HG03442 (cell line): ENCODE results near the gene HORMAD1.
A peak's percentile ranks its signal among the peaks of the same experiment; 100 is the strongest.
"Not testable (repeated sequence)": the region's sequence is repeated elsewhere in the genome, so short reads cannot be mapped to it uniquely, and the experiment has no call there.

Experiments used
- ATAC-seq: cut with Tn5 transposase; IDR thresholded peaks from one replicate; pipeline ENCODE4 v1.9.1; 2021; ENCODE audit warnings: mild to moderate bottlenecking, moderate library complexity; ENCODE audit not compliant: unreplicated experiment

The HORMAD1 gene

GRCh38 chr1:150720703-150721102 lies at the start of gene HORMAD1:
Gene HORMAD1 (minus strand): TSS chr1:150720895. CDS start chr1:150719505, 1,390 bp downstream.
- ATAC-seq = no peak

GRCh38 chr1:150767704-150768103 lies 47.0 kb upstream of the HORMAD1 start:
- not testable (repeated sequence) for ATAC-seq

- ATAC-seq = not testable (repeated sequence)
Observed at GRCh38 chr1:150765977-150766301, 45.2 kb upstream of the HORMAD1 start.

- peak; percentile 87 for ATAC-seq
Observed at GRCh38 chr1:150765296-150765976, 44.7 kb upstream of the HORMAD1 start, which contains the start of gene CTSS. Gene CTSS (minus strand): TSS chr1:150765778. CDS start chr1:150764763, 1,015 bp downstream.

GRCh38 chr1:150764617-150765101 lies 44.0 kb upstream of the HORMAD1 start:
- ATAC-seq = no peak

- no peak for ATAC-seq
Observed at GRCh38 chr1:150763018-150763417, 42.3 kb upstream of the HORMAD1 start.

- no peak for ATAC-seq
Observed at GRCh38 chr1:150762552-150762951, 41.9 kb upstream of the HORMAD1 start.

- ATAC-seq = no peak
Observed at GRCh38 chr1:150761801-150762200, 41.1 kb upstream of the HORMAD1 start.

GRCh38 chr1:150760013-150760412 lies 39.3 kb upstream of the HORMAD1 start:
- no peak for ATAC-seq

- ATAC-seq = no peak
Observed at GRCh38 chr1:150753416-150753815, 32.7 kb upstream of the HORMAD1 start.

- ATAC-seq = no peak
Observed at GRCh38 chr1:150751443-150751842, 30.7 kb upstream of the HORMAD1 start.

- no peak for ATAC-seq
Observed at GRCh38 chr1:150749720-150750311, 29.1 kb upstream of the HORMAD1 start.

GRCh38 chr1:150748878-150749719 lies 28.4 kb upstream of the HORMAD1 start:
- no peak for ATAC-seq

GRCh38 chr1:150730130-150730721 lies 9.5 kb upstream of the HORMAD1 start:
- ATAC-seq = no peak

- no peak for ATAC-seq
Observed at GRCh38 chr1:150724336-150724735, 3.6 kb upstream of the HORMAD1 start.

- ATAC-seq = no peak
Observed at GRCh38 chr1:150720098-150720497, 597 bp downstream of the HORMAD1 start.

- no peak for ATAC-seq
Observed at GRCh38 chr1:150718225-150718891, 2.3 kb downstream of the HORMAD1 start.

- not testable (repeated sequence) for ATAC-seq
Observed at GRCh38 chr1:150709031-150709430, 11.7 kb downstream of the HORMAD1 start.

- ATAC-seq = no peak
Observed at GRCh38 chr1:150708595-150708994, 12.1 kb downstream of the HORMAD1 start.

- no peak for ATAC-seq
Observed at GRCh38 chr1:150706091-150706490, 14.6 kb downstream of the HORMAD1 start.

- no peak for ATAC-seq
Observed at GRCh38 chr1:150703427-150703826, 17.3 kb downstream of the HORMAD1 start.
